ENCODE data around the gene CDYL. TPM values are rescaled to one million over a fixed set of nuclear protein-coding genes. Genes with fewer than 3 reads are reported as not detected.
"Not testable (repeated sequence)": the region's sequence is repeated elsewhere in the genome, so short reads cannot be mapped to it uniquely, and the experiment has no call there.

CDYL gene
- total RNA-seq, 2 experiments from 2014 or later: 25.0 to 33.6 TPM

DNA sequence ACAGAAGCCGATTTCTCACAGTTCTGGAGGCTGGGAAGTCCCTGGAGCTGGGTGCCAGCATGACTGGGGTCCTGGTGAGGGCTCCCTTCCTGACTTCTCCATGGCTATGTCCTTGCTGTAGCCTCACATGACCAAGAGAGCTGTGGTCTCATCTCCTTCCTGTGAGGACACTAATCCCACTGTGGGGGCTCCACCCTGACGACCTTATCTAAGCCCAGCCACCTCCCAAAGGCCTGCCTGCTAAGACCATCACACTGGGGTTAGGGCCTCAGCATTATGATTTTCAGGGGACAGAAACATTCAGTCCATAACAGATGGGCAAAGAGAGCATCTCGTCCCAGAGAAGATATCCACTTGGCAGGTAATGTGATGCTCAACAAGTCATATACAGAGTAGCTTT, 210.8 kb downstream of the CDYL start:
- H3K27me3 Mint-ChIP-seq: no peaks in the 10 kb centered on the region
- no peaks in the 10 kb centered on the region for H3K9me3 Mint-ChIP-seq
- H3K36me3 Mint-ChIP-seq (ENCODE audit: low read depth): peaks cover 7% of the 10 kb centered on the region
- CTCF ChIA-PET: interaction anchor here (0.6 kb wide), 1 partner anchor 250 kb away, joined by 3 read pairs; no protein-coding TSS in a partner anchor
- no peaks in the 10 kb centered on the region for H3K4me1 Mint-ChIP-seq
- no peak overlapping the region for H3K27ac Mint-ChIP-seq
- DNase-seq: no peak
- H3K4me3 Mint-ChIP-seq: no peak overlapping the region
- POLR2A ChIA-PET: no interaction called here

- Mint-ChIP-seq H3K4me3 (no peak overlapping the region), H3K9me3 (no peaks in the 10 kb centered on the region), H3K36me3 (ENCODE audit: low read depth) (peaks cover 7% of the 10 kb centered on the region), H3K27ac (no peak overlapping the region), H3K27me3 (no peaks in the 10 kb centered on the region), H3K4me1 (no peaks in the 10 kb centered on the region)
- ChIA-PET POLR2A (no interaction called here), CTCF (interaction anchor here (0.6 kb wide), 1 partner anchor 250 kb away, joined by 3 read pairs; no protein-coding TSS in a partner anchor)
- DNase-seq: no peak
Observed at GRCh38 chr6:4987432-4987831, 211.2 kb downstream of the CDYL start.

DNA sequence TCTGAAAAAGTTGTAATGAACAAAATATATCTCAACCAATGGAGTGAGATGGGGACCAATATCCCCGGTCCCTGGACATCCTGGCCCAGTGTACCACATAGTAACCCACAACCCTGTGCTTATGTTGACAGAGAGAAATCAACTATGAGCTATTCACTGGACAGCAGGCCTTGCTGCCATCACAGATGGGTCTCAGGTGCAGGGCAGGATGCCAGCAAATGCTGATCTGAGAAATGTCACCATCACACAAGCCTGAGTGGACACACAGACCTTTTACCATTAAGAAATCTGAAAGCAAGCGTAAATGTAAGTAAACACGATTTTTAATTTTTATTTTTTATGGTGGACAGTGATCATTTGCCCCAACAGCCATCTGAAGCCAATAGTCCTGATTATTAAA, 218.5 kb downstream of the CDYL start:
- Mint-ChIP-seq H3K9me3 (no peaks in the 10 kb centered on the region), H3K27me3 (no peaks in the 10 kb centered on the region), H3K27ac (no peak overlapping the region), H3K36me3 (ENCODE audit: low read depth) (peaks cover 16% of the 10 kb centered on the region), H3K4me3 (no peak overlapping the region), H3K4me1 (no peaks in the 10 kb centered on the region)
- CTCF ChIA-PET: interaction anchor here (1.0 kb wide), 1 partner anchor 8 kb away, joined by 5 read pairs; no protein-coding TSS in a partner anchor
- POLR2A ChIA-PET: no interaction called here
- no peak for DNase-seq

GRCh38 chr6:4997862-4998261, 221.7 kb downstream of the CDYL start:
- H3K36me3 Mint-ChIP-seq (ENCODE audit: low read depth): peaks cover 16% of the 10 kb centered on the region
- peaks cover 9% of the 10 kb centered on the region for H3K4me1 Mint-ChIP-seq
- ChIA-PET POLR2A (no interaction called here), CTCF (no interaction called here)
- H3K27ac Mint-ChIP-seq: no peak overlapping the region
- no peaks in the 10 kb centered on the region for H3K27me3 Mint-ChIP-seq
- no peak overlapping the region for H3K4me3 Mint-ChIP-seq
- no peaks in the 10 kb centered on the region for H3K9me3 Mint-ChIP-seq
- no peak for DNase-seq

DNA sequence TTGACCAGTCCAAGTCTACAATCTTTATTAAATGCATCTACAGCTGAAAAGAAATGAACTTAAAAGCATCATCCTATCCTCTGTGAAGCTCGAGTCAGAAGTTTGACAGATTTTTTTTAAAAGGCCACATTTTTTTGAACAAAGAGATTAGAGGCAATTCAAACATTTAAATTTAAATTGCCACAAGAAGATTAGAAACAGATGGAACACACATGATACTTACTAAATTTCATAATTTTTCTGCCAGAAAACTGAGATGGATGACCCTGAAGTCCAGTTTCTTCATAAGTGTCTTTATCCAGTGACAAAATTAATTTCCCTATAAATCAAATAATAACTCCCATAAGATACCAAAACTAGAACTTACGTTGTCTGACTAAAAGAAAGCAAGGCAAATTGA, 223.4 kb downstream of the CDYL start:
- H3K27me3 Mint-ChIP-seq: no peaks in the 10 kb centered on the region
- no peaks in the 10 kb centered on the region for H3K9me3 Mint-ChIP-seq
- no peak for DNase-seq
- H3K4me1 Mint-ChIP-seq: peaks cover 19% of the 10 kb centered on the region
- no peak overlapping the region for H3K4me3 Mint-ChIP-seq
- POLR2A ChIA-PET: no interaction called here
- CTCF ChIA-PET: no interaction called here
- H3K27ac Mint-ChIP-seq: no peak overlapping the region
- peaks cover 13% of the 10 kb centered on the region for H3K36me3 Mint-ChIP-seq (ENCODE audit: low read depth)

- Mint-ChIP-seq H3K4me3 (peak within 1 kb of the TSS; percentile 88), H3K9me3 (no peaks in the 10 kb centered on the region), H3K27me3 (no peaks in the 10 kb centered on the region), H3K36me3 (ENCODE audit: low read depth) (peaks cover 11% of the 10 kb centered on the region), H3K27ac (peak within 1 kb of the TSS; percentile 96), H3K4me1 (peaks cover 21% of the 10 kb centered on the region)
- ChIA-PET CTCF (interaction anchor here (0.6 to 2.0 kb wide), 14 partner anchors 9 to 401 kb away, joined by 3 to 10 read pairs (median 4); no protein-coding TSS in a partner anchor), POLR2A (interaction anchor here (0.5 kb wide), 1 partner anchor 296 kb away, joined by 5 read pairs; no protein-coding TSS in a partner anchor)
- peak; percentile 99 for DNase-seq
Observed at GRCh38 chr6:5003604-5004372, 227.6 kb downstream of the CDYL start, which contains the start of gene RPP40. Gene RPP40 (minus strand): TSS chr6:5004037. CDS start chr6:5004002, 35 bp downstream.

GRCh38 chr6:5004373-5005037, 228.3 kb downstream of the CDYL start:
- Mint-ChIP-seq H3K36me3 (ENCODE audit: low read depth) (peaks cover 9% of the 10 kb centered on the region), H3K27me3 (no peaks in the 10 kb centered on the region), H3K4me1 (peaks cover 21% of the 10 kb centered on the region), H3K4me3 (peak overlapping the region; percentile 88), H3K27ac (peak overlapping the region; percentile 96), H3K9me3 (no peaks in the 10 kb centered on the region)
- ChIA-PET CTCF (interaction anchor here (0.6 to 2.0 kb wide), 6 partner anchors 10 to 170 kb away, joined by 3 to 10 read pairs (median 4); no protein-coding TSS in a partner anchor), POLR2A (no interaction called here)
- DNase-seq: no peak

DNA sequence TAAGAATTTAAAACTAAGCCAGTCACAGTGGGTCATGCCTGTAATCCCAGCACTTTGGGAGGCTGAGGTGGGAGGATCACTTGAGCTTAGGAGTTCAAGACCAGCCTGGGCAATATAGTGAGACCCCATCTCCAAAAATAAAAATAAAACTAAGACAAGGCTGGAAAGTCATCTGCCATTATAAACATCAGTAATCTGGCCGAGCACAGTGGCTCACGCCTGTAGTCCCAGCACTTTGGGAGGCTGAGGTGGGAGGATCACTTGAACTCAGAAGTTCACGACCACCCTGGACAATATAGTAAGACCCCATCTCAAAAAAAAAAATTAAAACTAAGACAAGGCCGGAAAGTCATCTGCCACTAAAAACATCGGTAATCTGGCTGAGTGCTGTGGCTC, 228.8 kb downstream of the CDYL start:
- H3K27me3 Mint-ChIP-seq; H3K9me3 Mint-ChIP-seq; CTCF ChIA-PET; H3K27ac Mint-ChIP-seq; H3K36me3 Mint-ChIP-seq (ENCODE audit: low read depth); DNase-seq; POLR2A ChIA-PET: not testable (repeated sequence)
- peaks cover 21% of the 10 kb centered on the region for H3K4me1 Mint-ChIP-seq
- peak overlapping the region; percentile 25 for H3K4me3 Mint-ChIP-seq

Other genes with a start within 250 kb of the CDYL start
- 1 to 10 TPM; 5.8 to 6.2 TPM for gene RPP40, start 227.6 kb downstream of the CDYL start, total RNA-seq